H1 (cell line): ENCODE measurements around the gene LRRC3C. TPM values are rescaled to one million over a fixed set of nuclear protein-coding genes. Genes with fewer than 3 reads are reported as not detected.

Experiments used
- CTCF ChIA-PET: fragments of 300-600 bp; sonication (Branson Sonifier 250); formaldehyde crosslinking; loops from one replicate; lab custom pipeline; 2021; ENCODE audit not compliant: partially characterized antibody; lab: Charles Lee
- POLR2A ChIA-PET: fragments of 300-600 bp; sonication (Branson Sonifier 250); formaldehyde crosslinking; loops from one replicate; lab custom pipeline; 2021; ENCODE audit warnings: inconsistent platforms; ENCODE audit not compliant: partially characterized antibody; lab: Charles Lee
- DNase-seq, 2 experiments: peaks; one replicate each; pipeline versions ENCODE4 v3.0.0 to v3.0.0-alpha.2; 2010 to 2022; ENCODE audit warnings: low spot score in 2 of 2, low read depth in 1 of 2, mixed read lengths in 1 of 2
- FAIRE-seq: peaks from 2 replicates; lab custom pipeline; 2011; peaks lifted over from hg19 to GRCh38; lab: Jason Lieb, UNC
- H2AFZ ChIP-seq: 2 replicates; pipeline ENCODE4 v1.8.1; 2012; ENCODE audit warnings: low read length, inconsistent platforms
- H2AK5ac ChIP-seq: 2 replicates; pipeline ENCODE4 v1.6.1; 2013; ENCODE audit warnings: low read depth, low read length
- H2BK120ac ChIP-seq: replicated peaks from 2 replicates; pipeline ENCODE3; 2013; ENCODE audit warnings: low read depth, low read length, inconsistent platforms
- H2BK12ac ChIP-seq: 2 replicates; pipeline ENCODE4 v1.6.1; 2013; ENCODE audit warnings: low read depth, low read length
- H2BK15ac ChIP-seq: 2 replicates; pipeline ENCODE4 v1.6.1; 2013; ENCODE audit warnings: low read length
- H2BK20ac ChIP-seq: 2 replicates; pipeline ENCODE4 v1.6.1; 2013; ENCODE audit warnings: low read length
- H2BK5ac ChIP-seq: 2 replicates; pipeline ENCODE4 v1.6.1; 2013; ENCODE audit warnings: low read depth, low read length
- H3K14ac ChIP-seq: 2 replicates; pipeline ENCODE4 v1.6.1; 2013; ENCODE audit warnings: inconsistent platforms; ENCODE audit not compliant: insufficient read length
- H3K18ac ChIP-seq: 2 replicates; pipeline ENCODE4 v1.6.1; 2013; ENCODE audit warnings: low read length; ENCODE audit errors: extremely low read depth
- H3K23ac ChIP-seq: 2 replicates; pipeline ENCODE4 v1.6.1; 2013; ENCODE audit warnings: inconsistent platforms; ENCODE audit not compliant: insufficient read length
- H3K23me2 ChIP-seq: 2 replicates; pipeline ENCODE4 v1.6.1; 2013; ENCODE audit warnings: low read depth, low read length
- H3K27ac ChIP-seq: 2 replicates; pipeline ENCODE4 v1.6.1; 2011; ENCODE audit warnings: low read depth, low read length, inconsistent platforms
- H3K27me3 ChIP-seq, 4 experiments: replicated peaks in 1 of 4; 1 replicate in 1 of 4; 2 replicates in 3 of 4; pipeline versions ENCODE4 v1.6.1 to v1.8.1; 2011 to 2013; ENCODE audit warnings: low read length in 3 of 4, mild to moderate bottlenecking in 3 of 4, inconsistent platforms in 2 of 4, mixed read lengths in 2 of 4, moderate library complexity in 1 of 4; ENCODE audit not compliant: control insufficient read depth in 3 of 4, insufficient read depth in 3 of 4; ENCODE audit errors: extremely low read depth in 1 of 4
- H3K36me3 ChIP-seq, 4 experiments: 2 replicates each; pipeline versions ENCODE4 v1.6.1 to v1.8.1; 2011 to 2013; ENCODE audit warnings: mild to moderate bottlenecking in 4 of 4, low read length in 3 of 4, moderate library complexity in 2 of 4, control low read depth in 1 of 4, inconsistent platforms in 1 of 4; ENCODE audit not compliant: insufficient read depth in 4 of 4, control insufficient read depth in 2 of 4
- H3K4ac ChIP-seq: replicated peaks from 2 replicates; pipeline ENCODE3; 2013; ENCODE audit warnings: low read length, low read depth, mixed read lengths, inconsistent platforms; ENCODE audit not compliant: insufficient read length
- H3K4me1 ChIP-seq, 4 experiments: replicated peaks in 1 of 4; 1 replicate in 1 of 4; 2 replicates in 3 of 4; pipeline versions ENCODE4 v1.6.1 to v1.8.1; 2011 to 2013; ENCODE audit warnings: low read length in 3 of 4, inconsistent platforms in 2 of 4, mixed read lengths in 1 of 4; ENCODE audit not compliant: insufficient read depth in 4 of 4, control insufficient read depth in 3 of 4
- H3K4me2 ChIP-seq, 2 experiments: 2 replicates each; pipeline versions ENCODE4 v1.6.1 to v1.8.1; 2011 to 2013; ENCODE audit warnings: low read depth in 2 of 2, low read length in 2 of 2, control low read depth in 1 of 2, inconsistent platforms in 1 of 2, mild to moderate bottlenecking in 1 of 2; ENCODE audit not compliant: insufficient read depth in 1 of 2
- H3K4me3 ChIP-seq, 4 experiments: fragments of 200-600, 300-600 bp in 1 of 4; sonication (generic), shearing (Covaris generic), sonication (Bioruptor Twin) in 1 of 4; 2 replicates each; pipeline versions ENCODE4 v1.5.1 to v1.8.1; 2011 to 2016; ENCODE audit warnings: low read length in 4 of 4, low read depth in 3 of 4, control low read depth in 2 of 4, inconsistent platforms in 2 of 4, mild to moderate bottlenecking in 2 of 4, mixed read lengths in 1 of 4, moderate library complexity in 1 of 4; ENCODE audit not compliant: insufficient read depth in 2 of 4; ENCODE audit errors: extremely low read depth in 1 of 4
- H3K56ac ChIP-seq: replicated peaks from 2 replicates; pipeline ENCODE3; 2013; ENCODE audit warnings: low read depth, mild to moderate bottlenecking, mixed read lengths, low read length, inconsistent platforms; ENCODE audit not compliant: insufficient read length
- H3K79me1 ChIP-seq: 2 replicates; pipeline ENCODE4 v1.6.1; 2013; ENCODE audit warnings: low read depth, low read length, control low read depth
- H3K79me2 ChIP-seq, 2 experiments: 2 replicates each; pipeline versions ENCODE4 v1.6.1 to v1.8.1; 2012 to 2013; ENCODE audit warnings: low read length in 2 of 2, mild to moderate bottlenecking in 2 of 2, inconsistent platforms in 1 of 2; ENCODE audit not compliant: insufficient read depth in 2 of 2, control insufficient read depth in 1 of 2
- H3K9ac ChIP-seq, 4 experiments: replicated peaks in 1 of 4; 1 replicate in 1 of 4; 2 replicates in 3 of 4; pipeline versions ENCODE4 v1.6.1 to v1.8.1; 2011 to 2013; ENCODE audit warnings: low read depth in 3 of 4, low read length in 3 of 4, control low read depth in 2 of 4, mild to moderate bottlenecking in 2 of 4, moderate library complexity in 2 of 4, inconsistent platforms in 1 of 4; ENCODE audit errors: extremely low read depth in 1 of 4
- H3K9me3 ChIP-seq, 2 experiments: 2 replicates each; pipeline versions ENCODE4 v1.6.1 to v1.8.1; 2012 to 2013; ENCODE audit warnings: mild to moderate bottlenecking in 2 of 2, moderate library complexity in 2 of 2, control low read depth in 1 of 2, inconsistent platforms in 1 of 2, low read depth in 1 of 2, low read length in 1 of 2, mixed read lengths in 1 of 2; ENCODE audit not compliant: insufficient read depth in 2 of 2
- H4K20me1 ChIP-seq, 2 experiments: replicated peaks in 1 of 2; 2 replicates each; pipeline versions ENCODE3 to v1.8.1; 2011 to 2013; ENCODE audit warnings: inconsistent platforms in 2 of 2, low read length in 2 of 2, mild to moderate bottlenecking in 1 of 2; ENCODE audit not compliant: insufficient read depth in 2 of 2, control insufficient read depth in 1 of 2
- H4K5ac ChIP-seq: 2 replicates; pipeline ENCODE4 v1.6.1; 2013; ENCODE audit warnings: low read length, low read depth, mixed read lengths, inconsistent platforms; ENCODE audit not compliant: insufficient read length
- H4K8ac ChIP-seq: 2 replicates; pipeline ENCODE4 v1.8.0; 2013; ENCODE audit warnings: mild to moderate bottlenecking, moderate library complexity, low read length, inconsistent platforms; ENCODE audit not compliant: insufficient read depth; ENCODE audit errors: extremely low read depth
- H4K91ac ChIP-seq: replicated peaks from 2 replicates; pipeline ENCODE3; 2013; ENCODE audit warnings: low read length, mixed read lengths, inconsistent platforms; ENCODE audit not compliant: insufficient read length
- CEBPB ChIP-seq: IDR thresholded peaks from 2 replicates; pipeline ENCODE4 v1.6.1; 2012; ENCODE audit warnings: low read depth, low read length
- EP300 ChIP-seq, 2 experiments: IDR thresholded peaks; 1 replicate in 1 of 2; 2 replicates in 1 of 2; pipeline ENCODE4 v1.6.1; 2011 to 2012; ENCODE audit warnings: low read depth in 2 of 2, low read length in 2 of 2, mild to moderate bottlenecking in 2 of 2, borderline replicate concordance in 1 of 2, inconsistent platforms in 1 of 2, moderate library complexity in 1 of 2
- WGBS, 2 experiments: shearing (Covaris generic) in 1 of 2; methylation state at CpG; one replicate each; pipeline versions ENCODE4 v1.1.6 to v1.1.7; 2013 to 2015; ENCODE audit warnings: low lambda C conversion rate in 2 of 2, mixed read lengths in 2 of 2, inconsistent platforms in 1 of 2, low coverage in 1 of 2, missing lambda C conversion rate in 1 of 2; ENCODE audit not compliant: insufficient replicate concordance in 2 of 2, insufficient coverage in 1 of 2, insufficient read length in 1 of 2; ENCODE audit errors: extremely low coverage in 1 of 2, missing lambda C conversion rate in 1 of 2; 5-methylcytosine and 5-hydroxymethylcytosine counted together
- polyA plus RNA-seq, 7 experiments: library from polyadenylated mRNA; depleted of rRNA in 3 of 7; stranded (reverse) in 5 of 7; unstranded in 2 of 7; fragments of >200 nt in 5 of 7; fragments of 200-250 nt in 2 of 7; gene quantifications; 1 replicate in 5 of 7; 2 replicates in 1 of 7; 4 replicates in 1 of 7; pipeline versions ENCODE4 v1.2.1 to v1.2.3, GENCODE V29; 2011 to 2013; ENCODE audit warnings: missing spikeins in 2 of 7, mixed read lengths in 2 of 7
- total RNA-seq: library from RNA; stranded (reverse); fragmentation: NEBNext Ultra II Directional; extraction: Animal tissue kit (Norgen Biotek cat#: 25700); gene quantifications from 2 replicates; pipeline ENCODE4 v1.2.1, GENCODE V29; 2021

Gene LRRC3C
- total and polyA plus RNA-seq, 2 of the 8 experiments (the other 6 are each of a cell fraction or from before 2014, with no cell fraction given), result not detected

- H4K5ac ChIP-seq, result no peak overlapping the region
- H3K18ac ChIP-seq, result no peak overlapping the region
- H4K8ac ChIP-seq, result no peak overlapping the region
- no peak overlapping the region for H3K56ac ChIP-seq
- peaks cover 0 to 3% (median 1%) of the 10 kb centered on the region in 4 experiments; a peak in 3 of 7 replicates for H3K27me3 ChIP-seq
- no peaks in the 10 kb centered on the region for H3K79me1 ChIP-seq
- H4K91ac ChIP-seq, result no peak overlapping the region
- no peaks in the 10 kb centered on the region for H3K4me1 ChIP-seq
- no peak for DNase-seq
- H2BK120ac ChIP-seq, result no peak overlapping the region
- no peaks in the 10 kb centered on the region for H3K9me3 ChIP-seq
- H3K36me3 ChIP-seq, result no peaks in the 10 kb centered on the region
- H3K4me2 ChIP-seq, result no peak overlapping the region
- H3K27ac ChIP-seq, result no peak overlapping the region
- H3K23ac ChIP-seq, result no peak overlapping the region
- H2AFZ ChIP-seq, result no peak overlapping the region
- H3K4me3 ChIP-seq, result no peak overlapping the region
- 81% methylated on average over 2 of the region's 2 CpGs; no CpG with 5 or more reads in 1 of the 2 experiments for WGBS, 2 experiments
- no peak overlapping the region for H3K4ac ChIP-seq
- no peak for FAIRE-seq
- H2BK12ac ChIP-seq, result no peak overlapping the region
- ChIA-PET CTCF (interaction anchor here (1.0 to 11.9 kb wide), 3 partner anchors 10 to 30 kb away, joined by 3 to 96 read pairs (median 6); partner anchors contain the start of gene GSDMA), POLR2A (interaction anchor here (1.2 kb wide), 1 partner anchor 12 kb away, joined by 6 read pairs; the partner anchor contains the start of gene PSMD3)
- H2BK5ac ChIP-seq, result no peak overlapping the region
- no peaks in the 10 kb centered on the region for H3K23me2 ChIP-seq
- H2BK15ac ChIP-seq, result no peak overlapping the region
- no peak overlapping the region for H3K9ac ChIP-seq
- no peak overlapping the region for H3K14ac ChIP-seq
- H3K79me2 ChIP-seq, result no peaks in the 10 kb centered on the region
- H2AK5ac ChIP-seq, result no peak overlapping the region
- H2BK20ac ChIP-seq, result peak overlapping the region; percentile 34; the same call in 1 of the 2 replicates
- no peaks in the 10 kb centered on the region for H4K20me1 ChIP-seq
- TF ChIP-seq EP300 (IDR thresholded peaks at IDR 0.05; ENCODE audit: borderline replicate concordance in 1 of 2, low read depth in 2 of 2, low read length in 2 of 2) (no peak), CEBPB (no peak)
Measured at GRCh38 chr17:39968761-39969160, 41.2 kb downstream of the LRRC3C start.
